Brain microvascular endothelial cell (primary cell): Measurements from ENCODE around the gene BFSP1.

Experiments
- DNase-seq: peaks from one replicate; pipeline ENCODE4 v3.0.0-alpha.2; 2020
- H3K27ac ChIP-seq: fragments of 250-450 bp; sonication (Bioruptor Pico); 2 replicates; pipeline ENCODE4 v1.5.1; 2020; ENCODE audit warnings: mild to moderate bottlenecking, moderate library complexity
- H3K27me3 ChIP-seq: fragments of 250-450 bp; sonication (Bioruptor Pico); replicated peaks from 2 replicates; pipeline ENCODE4 v1.5.1; 2020; ENCODE audit warnings: mild to moderate bottlenecking
- H3K36me3 ChIP-seq: fragments of 250-450 bp; sonication (Bioruptor Pico); replicated peaks from 2 replicates; pipeline ENCODE4 v1.5.1; 2020; ENCODE audit warnings: mild to moderate bottlenecking
- H3K4me3 ChIP-seq: 2 replicates; pipeline ENCODE4 v1.5.1; 2011; ENCODE audit warnings: low read depth, mild to moderate bottlenecking, control low read depth, low read length, moderate library complexity
- CTCF ChIP-seq: IDR thresholded peaks from 2 replicates; pipeline ENCODE4 v1.5.1; 2011; ENCODE audit warnings: low read depth, mild to moderate bottlenecking, moderate library complexity, low read length, control low read depth, inconsistent platforms; ENCODE audit errors: missing control alignments
- in situ Hi-C: cut with HindIII; loops from 2 replicates; pipeline ENCODE4 v1.10.0; 2017; ENCODE audit warnings: low sequenced_read_pairs, low pct_ligation_motif_present

BFSP1 gene

GRCh38 chr20:17463711-17464110 lies 67.5 kb downstream of the BFSP1 start:
- no peak for DNase-seq
- TF ChIP-seq CTCF: no peak
- no peaks in the 10 kb centered on the region for H3K27me3 ChIP-seq
- in situ Hi-C loops: no loop called here
- H3K4me3 ChIP-seq: no peak overlapping the region
- H3K27ac ChIP-seq: no peak overlapping the region
- no peaks in the 10 kb centered on the region for H3K36me3 ChIP-seq

GRCh38 chr20:17461941-17462340 lies 69.2 kb downstream of the BFSP1 start:
- no peaks in the 10 kb centered on the region for H3K27me3 ChIP-seq
- no peak for DNase-seq
- H3K27ac ChIP-seq: no peak overlapping the region
- in situ Hi-C loops: no loop called here
- no peak overlapping the region for H3K4me3 ChIP-seq
- TF ChIP-seq CTCF: no peak
- H3K36me3 ChIP-seq: no peaks in the 10 kb centered on the region

GRCh38 chr20:17460119-17460518 lies 71.1 kb downstream of the BFSP1 start:
- no peaks in the 10 kb centered on the region for H3K36me3 ChIP-seq

GRCh38 chr20:17457588-17458190 lies 73.5 kb downstream of the BFSP1 start:
- TF ChIP-seq CTCF: no peak
- Histone ChIP-seq H3K36me3 (no peaks in the 10 kb centered on the region), H3K4me3 (no peak overlapping the region), H3K27ac (no peak overlapping the region), H3K27me3 (no peaks in the 10 kb centered on the region)
- in situ Hi-C loops: no loop called here
- DNase-seq: peak; percentile 3

More at GRCh38 chr20:17460119-17460518, 71.1 kb downstream of the BFSP1 start:
- no peak for DNase-seq
- H3K4me3 ChIP-seq: no peak overlapping the region
- no peaks in the 10 kb centered on the region for H3K27me3 ChIP-seq
- TF ChIP-seq CTCF: no peak
- in situ Hi-C loops: no loop called here
- H3K27ac ChIP-seq: no peak overlapping the region

- Histone ChIP-seq H3K4me3 (no peak overlapping the region), H3K27ac (no peak overlapping the region), H3K27me3 (no peaks in the 10 kb centered on the region), H3K36me3 (no peaks in the 10 kb centered on the region)
- in situ Hi-C loops: no loop called here
- no peak for TF ChIP-seq CTCF
- DNase-seq: no peak
Observed at GRCh38 chr20:17457079-17457478, 74.1 kb downstream of the BFSP1 start.

GRCh38 chr20:17456279-17456678 lies 74.9 kb downstream of the BFSP1 start:
- H3K4me3 ChIP-seq: no peak overlapping the region
- no peak for TF ChIP-seq CTCF
- no peak for DNase-seq
- in situ Hi-C loops: no loop called here
- no peak overlapping the region for H3K27ac ChIP-seq
- no peaks in the 10 kb centered on the region for H3K27me3 ChIP-seq
- no peaks in the 10 kb centered on the region for H3K36me3 ChIP-seq
